Heart left ventricle (tissue), 16 donors: ENCODE data around the gene DPYSL5. TPM values are rescaled to one million over a fixed set of nuclear protein-coding genes. Genes with fewer than 3 reads are reported as not detected.

ENCODE experiments used
- ATAC-seq, 4 donors: fragments of 200-7000 bp; cut with Tn5 transposase; one replicate each; pipeline ENCODE4 v1.9.1; 2020 to 2022; ENCODE audit warnings: moderate library complexity in 4 of 4, mild to moderate bottlenecking in 3 of 4, moderate number of reproducible peaks in 1 of 4
- DNase-seq, 5 donors: peaks; one replicate each; pipeline ENCODE4 v3.0.0-alpha.2; 2020
- H3K27ac ChIP-seq, 12 donors: fragments of 200-600 bp; sonication (generic) in 4 of 12; one replicate each; pipeline versions ENCODE4 v1.5.0 to v1.8.0; 2016 to 2022; ENCODE audit warnings: mild to moderate bottlenecking in 2 of 12
- H3K27me3 ChIP-seq, 9 donors: fragments of 200-600 bp; sonication (generic) in 2 of 9; one replicate each; pipeline versions ENCODE4 v1.5.1 to v1.8.0; 2016 to 2022; ENCODE audit warnings: mild to moderate bottlenecking in 3 of 9
- H3K36me3 ChIP-seq, 9 donors: fragments of 200-600 bp; sonication (generic) in 2 of 9; one replicate each; pipeline versions ENCODE4 v1.5.0 to v1.8.0; 2018 to 2022; ENCODE audit warnings: mild to moderate bottlenecking in 2 of 9
- H3K4me1 ChIP-seq, 12 donors: fragments of 200-600 bp; sonication (generic) in 4 of 12; one replicate each; pipeline versions ENCODE4 v1.5.0 to v1.8.0; 2016 to 2022; ENCODE audit warnings: mild to moderate bottlenecking in 3 of 12
- H3K4me3 ChIP-seq, 12 donors: fragments of 200-600 bp; sonication (generic) in 4 of 12; one replicate each; pipeline versions ENCODE4 v1.5.0 to v1.8.0; 2017 to 2022; ENCODE audit warnings: mild to moderate bottlenecking in 9 of 12, moderate library complexity in 4 of 12
- H3K9me3 ChIP-seq, 12 donors: fragments of 200-600 bp; sonication (generic) in 4 of 12; one replicate each; pipeline versions ENCODE4 v1.5.0 to v1.8.0; 2016 to 2022; ENCODE audit warnings: mild to moderate bottlenecking in 1 of 12
- POLR2A ChIP-seq, 2 donors: fragments of 450-650 bp; IDR thresholded peaks; one replicate each; pipeline ENCODE4 v1.6.1; 2017; ENCODE audit warnings: antibody characterized with exemption in 2 of 2, mild to moderate bottlenecking in 2 of 2, moderate library complexity in 2 of 2
- WGBS, 4 donors: extraction: QIAGEN DNeasy Blood & Tissue Kit in 2 of 4; methylation state at CpG; one replicate each; pipeline versions ENCODE4 v1.1.5 to v1.1.7; 2013 to 2018; 5-methylcytosine and 5-hydroxymethylcytosine counted together
- intact Hi-C, 10 donors: fragments of 100-400 bp; cut with DNase I; formaldehyde crosslinking; loops; one replicate each; pipeline versions ENCODE4 v1.11.1 to v1.14.2; 2022
- polyA plus RNA-seq, 2 donors: library from polyadenylated mRNA; stranded (reverse); fragments of 200-250 nt; gene quantifications; one replicate each; pipeline ENCODE4 v1.2.3, GENCODE V29; 2013
- total RNA-seq, 9 donors: library from RNA; depleted of rRNA in 2 of 9; stranded (reverse); fragments of >200 nt in 2 of 9; fragmentation: NEBNext Ultra II Directional in 3 of 9; extraction: Animal tissue kit (Norgen Biotek cat#: 25700) in 3 of 9; gene quantifications; one replicate each; pipeline versions ENCODE4 v1.1.0 to v1.2.4, GENCODE V29; 2016 to 2023
- TF ChIP-seq, protein P1 (sequence below), 12 donors: fragments of 200-600 bp; sonication (generic) in 4 of 12; IDR thresholded peaks; one replicate each; pipeline versions ENCODE4 v1.5.0 to v1.8.0; 2018 to 2022; ENCODE audit warnings: antibody characterized with exemption in 12 of 12, mild to moderate bottlenecking in 5 of 12
- donor health status: ischemic (EF 13 %, LVEDD 7.1; RV severe dilation, severe dysfunction).
- donor health status: healthy with polysubstance abuse.
- donor health status: DM: no; HTN: yes; CAD: no.
- donor health status: DM: no; HTN: no; CAD: no.
- donor health status: ischemic (EF 25% LVEDD 6.9; RV normal size, moderate dysfunction).
- donor health status: ischemic (EF 25% LVEDD 5.7; RV mildly dilated, moderate dysfunction).
- donor health status: healthy.
- donor health status: DM: yes; HTN: yes; CAD: no.
- donor health status: ischemic (EF 35%, LVEDD 5.7; RV mildly dilated, moderate dysfunction).
- donor health status: nonischemic (EF 11% LVEDD 7.7; RV severe dilation, severe dysfunction).
- donor health status: DM: yes; HTN: yes; CAD: no.
- donor health status: PGD.
- donor health status: ischemic (EF 29% LVEDD 5.4; RV normal size, mild dysfunction).
- donor health status: nonischemic (EF 23%, LVEDD 6.1; RV moderate dilation, normal function).

DPYSL5 gene
- total and polyA plus RNA-seq, 11 donors, result 0.06 to 0.13 TPM; not detected in 9

DNA sequence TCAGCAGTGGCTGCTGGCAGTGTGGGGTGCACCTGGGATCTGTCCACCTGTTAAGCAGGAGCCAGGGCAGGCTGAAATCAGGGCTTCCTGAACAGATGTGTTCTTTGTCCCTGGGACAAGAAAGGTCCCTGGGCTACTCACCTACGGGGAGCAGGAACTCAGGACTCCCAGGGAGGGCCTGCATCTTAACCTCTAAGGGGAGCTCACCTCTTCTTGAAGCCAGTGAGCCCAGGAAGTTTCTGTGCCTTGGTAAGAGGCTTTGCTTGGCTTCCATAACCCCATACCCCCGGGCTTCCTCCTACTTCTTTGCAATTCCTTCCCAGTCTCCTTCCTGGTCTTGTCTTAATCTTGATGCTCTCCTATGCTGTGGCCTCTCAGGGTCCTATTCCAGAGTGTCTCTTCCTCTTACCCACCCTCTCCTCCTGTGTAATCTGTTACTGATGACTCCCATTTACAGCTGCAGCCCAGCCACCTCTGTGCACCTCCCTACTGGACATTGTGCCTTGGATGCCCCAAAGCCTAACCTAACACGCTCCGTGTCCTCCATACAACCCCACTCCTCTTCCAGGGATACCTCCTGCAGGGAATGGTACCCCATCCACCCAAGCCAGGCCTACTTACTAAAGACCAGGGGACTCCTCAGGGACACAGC lies 66.9 kb downstream of the DPYSL5 start:
- Histone ChIP-seq H3K27me3 (peaks cover 0 to 12% (median 0%) of the 10 kb centered on the region in 9 donors), H3K36me3 (no peaks in the 10 kb centered on the region), H3K27ac (no peak overlapping the region), H3K4me1 (peaks cover 0 to 13% (median 4%) of the 10 kb centered on the region in 12 donors), H3K4me3 (no peak overlapping the region), H3K9me3 (peaks cover 0 to 8% (median 0%) of the 10 kb centered on the region in 12 donors)
- 71 to 81% (median 77%) methylated on average over 4 of the region's 4 CpGs for WGBS, 4 donors
- intact Hi-C loops, result no loop called here
- TF ChIP-seq, protein P1, sequence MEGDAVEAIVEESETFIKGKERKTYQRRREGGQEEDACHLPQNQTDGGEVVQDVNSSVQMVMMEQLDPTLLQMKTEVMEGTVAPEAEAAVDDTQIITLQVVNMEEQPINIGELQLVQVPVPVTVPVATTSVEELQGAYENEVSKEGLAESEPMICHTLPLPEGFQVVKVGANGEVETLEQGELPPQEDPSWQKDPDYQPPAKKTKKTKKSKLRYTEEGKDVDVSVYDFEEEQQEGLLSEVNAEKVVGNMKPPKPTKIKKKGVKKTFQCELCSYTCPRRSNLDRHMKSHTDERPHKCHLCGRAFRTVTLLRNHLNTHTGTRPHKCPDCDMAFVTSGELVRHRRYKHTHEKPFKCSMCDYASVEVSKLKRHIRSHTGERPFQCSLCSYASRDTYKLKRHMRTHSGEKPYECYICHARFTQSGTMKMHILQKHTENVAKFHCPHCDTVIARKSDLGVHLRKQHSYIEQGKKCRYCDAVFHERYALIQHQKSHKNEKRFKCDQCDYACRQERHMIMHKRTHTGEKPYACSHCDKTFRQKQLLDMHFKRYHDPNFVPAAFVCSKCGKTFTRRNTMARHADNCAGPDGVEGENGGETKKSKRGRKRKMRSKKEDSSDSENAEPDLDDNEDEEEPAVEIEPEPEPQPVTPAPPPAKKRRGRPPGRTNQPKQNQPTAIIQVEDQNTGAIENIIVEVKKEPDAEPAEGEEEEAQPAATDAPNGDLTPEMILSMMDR (IDR thresholded peaks at IDR 0.05), result no peak
- no peak for TF ChIP-seq POLR2A (IDR thresholded peaks at IDR 0.05)
- no peak for ATAC-seq
- no peak for DNase-seq

DNA sequence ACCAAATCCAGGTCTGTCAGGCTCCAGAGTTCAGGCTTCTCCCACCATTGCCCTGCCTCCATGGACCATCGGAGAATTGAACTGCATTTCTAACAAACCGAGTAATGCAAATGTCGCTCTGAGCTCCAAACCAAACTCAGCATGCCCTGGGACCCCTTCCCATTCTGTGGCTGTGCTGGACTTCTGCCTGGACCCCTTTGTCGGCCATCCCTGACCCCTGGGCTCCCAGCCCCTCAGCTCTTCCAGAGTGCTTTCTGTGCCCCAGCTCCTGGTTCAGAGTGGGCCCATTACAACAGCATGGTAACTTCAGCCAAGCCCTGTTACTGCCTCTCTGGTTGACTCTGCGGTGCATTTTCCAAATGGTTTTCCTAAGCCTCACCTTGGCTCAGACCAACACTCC lies 67.4 kb downstream of the DPYSL5 start:
- peaks cover 0 to 11% (median 0%) of the 10 kb centered on the region in 9 donors for H3K27me3 ChIP-seq
- no peak for ATAC-seq
- WGBS, 4 donors, result 89 to 96% (median 92%) methylated on average over 5 of the region's 5 CpGs
- H3K9me3 ChIP-seq, result peaks cover 0 to 5% (median 0%) of the 10 kb centered on the region in 12 donors
- H3K36me3 ChIP-seq, result no peaks in the 10 kb centered on the region
- no peak for TF ChIP-seq POLR2A (IDR thresholded peaks at IDR 0.05)
- TF ChIP-seq, protein P1 (IDR thresholded peaks at IDR 0.05), result no peak
- H3K27ac ChIP-seq, result no peak overlapping the region
- DNase-seq, result no peak
- H3K4me1 ChIP-seq, result peaks cover 0 to 13% (median 4%) of the 10 kb centered on the region in 12 donors
- no peak overlapping the region for H3K4me3 ChIP-seq
- intact Hi-C loops, result no loop called here

DNA sequence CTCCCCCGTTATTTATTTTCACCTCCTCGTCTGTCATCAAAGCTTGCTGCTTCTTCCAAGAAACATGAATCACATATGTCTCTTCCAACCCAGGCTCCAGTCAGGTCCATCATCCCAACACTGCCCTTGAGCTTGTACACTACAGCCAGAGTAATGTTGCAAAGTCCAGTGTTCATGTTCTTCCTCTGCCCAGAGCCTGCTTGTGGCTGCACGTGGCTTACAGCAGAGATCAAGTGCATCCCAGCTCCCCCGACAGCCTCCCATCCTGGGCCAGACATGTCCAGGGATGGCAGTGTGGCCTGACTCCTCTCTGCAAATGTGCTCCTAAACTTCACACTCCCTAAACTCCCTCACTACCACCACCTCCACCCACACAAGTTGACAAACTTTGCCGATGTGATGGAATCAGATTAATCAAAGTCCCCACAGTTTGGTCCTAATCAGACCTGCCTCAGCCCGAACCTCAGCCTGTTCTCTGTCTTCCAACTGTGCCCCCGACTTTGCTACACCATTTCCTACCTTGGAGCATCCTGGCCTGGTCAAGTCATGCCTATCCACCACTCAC lies 68.3 kb downstream of the DPYSL5 start:
- Histone ChIP-seq H3K27ac (no peak overlapping the region), H3K27me3 (peaks cover 0 to 15% (median 0%) of the 10 kb centered on the region in 9 donors), H3K9me3 (no peaks in the 10 kb centered on the region), H3K36me3 (no peaks in the 10 kb centered on the region), H3K4me3 (no peak overlapping the region), H3K4me1 (peaks cover 0 to 13% (median 4%) of the 10 kb centered on the region in 12 donors)
- DNase-seq (no peak), ATAC-seq (no peak)
- intact Hi-C loops, result no loop called here
- WGBS, 4 donors, result 78 to 84% (median 82%) methylated on average over 7 of the region's 7 CpGs
- TF ChIP-seq POLR2A (IDR thresholded peaks at IDR 0.05), result no peak
- TF ChIP-seq, protein P1 (IDR thresholded peaks at IDR 0.05), result no peak

DNA sequence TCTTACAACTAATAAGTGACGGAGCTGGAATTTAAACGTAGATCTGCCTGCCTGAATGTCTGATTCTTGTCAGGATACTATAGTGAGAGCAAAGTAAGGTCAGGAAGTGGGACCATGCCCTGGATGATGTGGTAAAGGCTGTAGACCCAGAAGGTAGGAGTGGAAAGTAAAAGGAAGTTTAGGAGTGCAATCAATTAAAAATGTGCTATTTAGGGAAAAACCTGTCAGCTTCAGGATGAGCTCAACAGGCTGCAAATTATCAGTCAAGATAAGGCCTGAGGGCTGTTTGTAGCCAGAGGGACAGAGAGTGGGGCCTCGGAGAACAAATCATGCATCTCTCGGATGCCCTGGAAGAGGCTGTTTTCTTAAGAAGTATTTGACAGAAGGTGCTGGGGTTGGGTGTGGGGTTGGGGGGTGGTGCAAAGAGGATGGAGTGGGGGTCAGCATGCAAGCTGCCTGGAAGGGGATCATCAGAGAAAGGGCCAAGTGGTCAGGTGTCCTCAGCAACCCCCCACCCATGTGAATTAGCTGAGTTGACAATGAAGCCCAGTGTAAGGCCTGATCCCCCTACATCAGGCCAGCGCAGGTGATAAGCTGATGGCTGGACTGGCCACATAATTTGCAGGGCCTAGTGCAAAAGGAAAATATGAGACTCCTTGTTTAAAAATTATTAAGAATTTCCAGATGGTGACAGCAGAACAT lies 69.4 kb downstream of the DPYSL5 start:
- Histone ChIP-seq H3K9me3 (no peaks in the 10 kb centered on the region), H3K27me3 (peaks cover 0 to 10% (median 0%) of the 10 kb centered on the region in 9 donors), H3K4me1 (peaks cover 0 to 13% (median 4%) of the 10 kb centered on the region in 12 donors), H3K27ac (no peak overlapping the region), H3K36me3 (no peaks in the 10 kb centered on the region), H3K4me3 (no peak overlapping the region)
- TF ChIP-seq POLR2A (IDR thresholded peaks at IDR 0.05), result no peak
- TF ChIP-seq, protein P1 (IDR thresholded peaks at IDR 0.05), result no peak
- WGBS, 4 donors, result 52 to 74% (median 54%) methylated on average over 5 of the region's 5 CpGs
- DNase-seq (no peak), ATAC-seq (no peak)
- intact Hi-C loops, result no loop called here
